ENCODE measurements around the gene CD53. TPM values are rescaled to one million over a fixed set of nuclear protein-coding genes. Genes with fewer than 3 reads are reported as not detected.

Gene CD53
- not detected in 2 replicates for polyA plus RNA-seq
- not detected in 2 replicates for polyA minus RNA-seq

GRCh38 chr1:110872745-110873720 lies at the start of gene CD53:
CD53 (plus strand) TSS chr1:110873148; CDS start chr1:110891409, 18,261 bp downstream.
- H4K20me1 ChIP-seq (ENCODE audit: insufficient read depth) = no peaks in the 10 kb centered on the region
- H3K36me3 ChIP-seq (ENCODE audit: insufficient read depth, low read length) = no peaks in the 10 kb centered on the region
- no peak within 1 kb of the TSS for H3K27ac ChIP-seq (ENCODE audit: low read length)
- no peaks in the 10 kb centered on the region for H3K9me2 ChIP-seq (ENCODE audit: insufficient read depth, low read length)
- no peak within 1 kb of the TSS for H3K4me2 ChIP-seq (ENCODE audit: low read length)
- H3K9me3 ChIP-seq (ENCODE audit: low read length) = no peaks in the 10 kb centered on the region
- H3K4me3 ChIP-seq (ENCODE audit: low read length) = no peak within 1 kb of the TSS
- H3F3A ChIP-seq (ENCODE audit: insufficient read depth, low read length, poor library complexity, severe bottlenecking) = no peaks in the 10 kb centered on the region
- TF ChIP-seq REST (IDR thresholded peaks at IDR 0.05; ENCODE audit: borderline replicate concordance) = no peak
- no peak for TF ChIP-seq MXI1 (conservative IDR thresholded peaks at IDR 0.05; ENCODE audit: poor library complexity, severe bottlenecking)
- no peak for TF ChIP-seq CTCF (IDR thresholded peaks at IDR 0.05; ENCODE audit: poor library complexity, severe bottlenecking)
- no peak for TF ChIP-seq SMC3 (conservative IDR thresholded peaks at IDR 0.05; ENCODE audit: poor library complexity)
- no peak for TF ChIP-seq TAF1 (IDR thresholded peaks at IDR 0.05; ENCODE audit: low read depth)
- TF ChIP-seq RAD21 (conservative IDR thresholded peaks at IDR 0.05) = no peak
- TF ChIP-seq POLR2AphosphoS5 (IDR thresholded peaks at IDR 0.05) = no peak
- no peak for TF ChIP-seq EP300 (conservative IDR thresholded peaks at IDR 0.05; ENCODE audit: poor library complexity, severe bottlenecking)
- TF ChIP-seq EZH2 (IDR thresholded peaks at IDR 0.05; ENCODE audit: borderline replicate concordance, insufficient read depth, low read length, poor library complexity, severe bottlenecking) = no peak
- no peak within 1 kb of the TSS for H2AFZ ChIP-seq (ENCODE audit: low read depth, low read length)
- H3K9ac ChIP-seq (ENCODE audit: low read length) = no peak within 1 kb of the TSS
- no peaks in the 10 kb centered on the region for H3K79me2 ChIP-seq (replicated peaks; ENCODE audit: insufficient read depth, low read length)
- no peaks in the 10 kb centered on the region for H3K27me3 ChIP-seq (ENCODE audit: insufficient read depth, low read depth, low read length)

- no peak for TF ChIP-seq POLR2AphosphoS5 (IDR thresholded peaks at IDR 0.05)
- TF ChIP-seq TAF1 (IDR thresholded peaks at IDR 0.05; ENCODE audit: low read depth) = no peak
- TF ChIP-seq REST (IDR thresholded peaks at IDR 0.05; ENCODE audit: borderline replicate concordance) = no peak
- TF ChIP-seq EZH2 (IDR thresholded peaks at IDR 0.05; ENCODE audit: borderline replicate concordance, insufficient read depth, low read length, poor library complexity, severe bottlenecking) = no peak
- TF ChIP-seq SMC3 (conservative IDR thresholded peaks at IDR 0.05; ENCODE audit: poor library complexity) = no peak
- no peak for TF ChIP-seq MXI1 (conservative IDR thresholded peaks at IDR 0.05; ENCODE audit: poor library complexity, severe bottlenecking)
- H3K4me2 ChIP-seq (ENCODE audit: low read length) = no peak overlapping the region
- no peaks in the 10 kb centered on the region for H4K20me1 ChIP-seq (ENCODE audit: insufficient read depth)
- no peaks in the 10 kb centered on the region for H3K27me3 ChIP-seq (ENCODE audit: insufficient read depth, low read depth, low read length)
- H3K27ac ChIP-seq (ENCODE audit: low read length) = no peak overlapping the region
- no peaks in the 10 kb centered on the region for H3K36me3 ChIP-seq (ENCODE audit: insufficient read depth, low read length)
- no peaks in the 10 kb centered on the region for H3F3A ChIP-seq (ENCODE audit: insufficient read depth, low read length, poor library complexity, severe bottlenecking)
- no peak overlapping the region for H2AFZ ChIP-seq (ENCODE audit: low read depth, low read length)
- no peak overlapping the region for H3K4me3 ChIP-seq (ENCODE audit: low read length)
- H3K9me3 ChIP-seq (ENCODE audit: low read length) = no peaks in the 10 kb centered on the region
- H3K9ac ChIP-seq (ENCODE audit: low read length) = no peak overlapping the region
- H3K9me2 ChIP-seq (ENCODE audit: insufficient read depth, low read length) = no peaks in the 10 kb centered on the region
- no peaks in the 10 kb centered on the region for H3K79me2 ChIP-seq (replicated peaks; ENCODE audit: insufficient read depth, low read length)
Measured at GRCh38 chr1:110824192-110824591, 48.8 kb upstream of the CD53 start.

Data from neural cell (in vitro differentiated cells).